ENCODE data around the gene ABCA1.

GRCh38 chr9:104869811-104870210 lies 58.1 kb downstream of the ABCA1 start:
- TF ChIP-seq CTCF (IDR thresholded peaks at IDR 0.05) (no peak), POLR2A (IDR thresholded peaks at IDR 0.05) (no peak)

Data from right lobe of liver (tissue), 4 donors.